Measurements from ENCODE around the gene C6orf89. TPM values are rescaled to one million over a fixed set of nuclear protein-coding genes. Genes with fewer than 3 reads are reported as not detected.

C6orf89 gene
- total and polyA plus RNA-seq, 11 donors, result 34.0 to 86.2 (median 71.4) TPM

GRCh38 chr6:36867471-36868224 lies 18.1 kb upstream of the C6orf89 start:
- no peaks in the 10 kb centered on the region for H3K9me3 ChIP-seq
- peaks cover 0 to 53% (median 11%) of the 10 kb centered on the region in 12 donors for H3K4me1 ChIP-seq
- intact Hi-C loops (cut with DNase I), result no loop called here
- H3K4me3 ChIP-seq, result no peak overlapping the region
- peak in 1 of 2 donors; percentile 21 for TF ChIP-seq POLR2A (IDR thresholded peaks at IDR 0.05)
- no peak for TF ChIP-seq CTCF (IDR thresholded peaks at IDR 0.05)
- no peaks in the 10 kb centered on the region for H3K27me3 ChIP-seq
- peak; percentile 86 to 90 (median 88) for ATAC-seq
- peak in 4 of 5 donors; percentile 50 to 80 (median 76) for DNase-seq
- H3K27ac ChIP-seq, result peak overlapping the region; percentile 55 to 94 (median 77)
- peaks cover 0 to 71% (median 26%) of the 10 kb centered on the region in 9 donors for H3K36me3 ChIP-seq
- 47 to 65% (median 50%) methylated on average over 4 of the region's 4 CpGs for WGBS, 4 donors

- H3K27ac ChIP-seq, result peak overlapping the region in 10 of 12 donors; percentile 9 to 57 (median 43)
- intact Hi-C loops (cut with DNase I), result no loop called here
Observed at GRCh38 chr6:36871686-36872085, 14.1 kb upstream of the C6orf89 start.

GRCh38 chr6:36873115-36873514 lies 12.6 kb upstream of the C6orf89 start:
- Histone ChIP-seq H3K36me3 (peaks cover 0 to 30% (median 19%) of the 10 kb centered on the region in 9 donors), H3K4me3 (peak overlapping the region in 2 of 12 donors; percentile 76), H3K4me1 (peaks cover 0 to 36% (median 17%) of the 10 kb centered on the region in 12 donors), H3K27me3 (no peaks in the 10 kb centered on the region), H3K27ac (peak overlapping the region in 2 of 12 donors; percentile 88 to 96), H3K9me3 (no peaks in the 10 kb centered on the region)
- TF ChIP-seq POLR2A (IDR thresholded peaks at IDR 0.05) (no peak), CTCF (IDR thresholded peaks at IDR 0.05) (no peak)
- 91 to 97% (median 95%) methylated on average over 1 of the region's 1 CpG for WGBS, 4 donors
- ATAC-seq (no peak), DNase-seq (no peak)
- intact Hi-C loops (cut with DNase I), result no loop called here

More at GRCh38 chr6:36871686-36872085, 14.1 kb upstream of the C6orf89 start:
- no peaks in the 10 kb centered on the region for H3K9me3 ChIP-seq
- ATAC-seq (no peak), DNase-seq (no peak)
- H3K36me3 ChIP-seq, result peaks cover 0 to 37% (median 19%) of the 10 kb centered on the region in 9 donors
- H3K4me1 ChIP-seq, result peaks cover 0 to 48% (median 20%) of the 10 kb centered on the region in 12 donors
- no peak overlapping the region for H3K4me3 ChIP-seq
- WGBS, 4 donors, result 51 to 70% (median 58%) methylated on average over 3 of the region's 3 CpGs
- H3K27me3 ChIP-seq, result no peaks in the 10 kb centered on the region
- no peak for TF ChIP-seq POLR2A (IDR thresholded peaks at IDR 0.05)
- no peak for TF ChIP-seq CTCF (IDR thresholded peaks at IDR 0.05)

- DNase-seq (no peak), ATAC-seq (peak in 1 of 4 donors; percentile 6)
- intact Hi-C loops (cut with DNase I), result no loop called here
- Histone ChIP-seq H3K9me3 (no peaks in the 10 kb centered on the region), H3K4me3 (peak overlapping the region; percentile 66 to 96 (median 85)), H3K36me3 (peaks cover 0 to 26% (median 15%) of the 10 kb centered on the region in 9 donors), H3K27ac (peak overlapping the region in 11 of 12 donors; percentile 80 to 96 (median 91)), H3K4me1 (peaks cover 0 to 31% (median 16%) of the 10 kb centered on the region in 12 donors), H3K27me3 (no peaks in the 10 kb centered on the region)
- WGBS, 4 donors, result 14 to 18% (median 15%) methylated on average over 11 of the region's 11 CpGs
- TF ChIP-seq CTCF (IDR thresholded peaks at IDR 0.05) (peak in 2 of 12 donors; percentile 7 to 26), POLR2A (IDR thresholded peaks at IDR 0.05) (no peak)
Observed at GRCh38 chr6:36873612-36874442, 11.9 kb upstream of the C6orf89 start.
